OCI-LY1 (cell line): Measurements from ENCODE around the gene ARHGAP8.

ENCODE experiments used
- CTCF ChIP-seq: fragments of 200-600 bp; sonication (generic), shearing (Covaris generic); IDR thresholded peaks from 2 replicates; pipeline ENCODE4 v1.5.1; 2017; ENCODE audit warnings: mild to moderate bottlenecking, antibody characterized with exemption, low read length, moderate library complexity, mixed read lengths
- EZH2 ChIP-seq: fragments of 200-600 bp; sonication (generic), shearing (Covaris generic); IDR thresholded peaks from 2 replicates; pipeline ENCODE4 v1.8.0; 2017; ENCODE audit warnings: borderline replicate concordance, mixed run types, mild to moderate bottlenecking, antibody characterized with exemption, low read length, moderate library complexity, mixed read lengths

GRCh38 chr22:44861245-44861644 is 108.9 kb downstream of the ARHGAP8 start:
- TF ChIP-seq CTCF: no peak
- TF ChIP-seq EZH2: no peak
